GM12865 (cell line): Measurements from ENCODE around the gene NMRK2.
"Not testable (repeated sequence)": the region's sequence is repeated elsewhere in the genome, so short reads cannot be mapped to it uniquely, and the experiment has no call there.

Experiments
- DNase-seq: peaks from one replicate; pipeline ENCODE4 v3.0.0; 2010; ENCODE audit warnings: low read depth
- H3K4me3 ChIP-seq: 2 replicates; pipeline ENCODE4 v1.5.1; 2011; ENCODE audit warnings: mild to moderate bottlenecking, low read depth, low read length, control low read depth
- CTCF ChIP-seq: IDR thresholded peaks from 2 replicates; pipeline ENCODE4 v1.5.1; 2011; ENCODE audit warnings: low read length, control low read depth, low read depth, inconsistent platforms; ENCODE audit not compliant: insufficient read depth; ENCODE audit errors: missing control alignments

The NMRK2 gene

GRCh38 chr19:3914199-3914598, 18.7 kb upstream of the NMRK2 start:
- no peak for TF ChIP-seq CTCF
- DNase-seq: no peak
- H3K4me3 ChIP-seq: no peak overlapping the region

GRCh38 chr19:3916033-3916432, 16.8 kb upstream of the NMRK2 start:
- no peak overlapping the region for H3K4me3 ChIP-seq
- TF ChIP-seq CTCF: no peak
- DNase-seq: no peak

GRCh38 chr19:3919793-3920192, 13.1 kb upstream of the NMRK2 start:
- no peak for TF ChIP-seq CTCF
- H3K4me3 ChIP-seq: no peak overlapping the region

GRCh38 chr19:3923096-3923758, 9.6 kb upstream of the NMRK2 start:
- TF ChIP-seq CTCF: no peak
- H3K4me3 ChIP-seq: no peak overlapping the region
- DNase-seq: no peak

More at GRCh38 chr19:3919793-3920192, 13.1 kb upstream of the NMRK2 start:
- DNase-seq: no peak

- DNase-seq: no peak
- TF ChIP-seq CTCF: no peak
- no peak overlapping the region for H3K4me3 ChIP-seq
Measured at GRCh38 chr19:3923912-3924311, 9.0 kb upstream of the NMRK2 start.

- H3K4me3 ChIP-seq: no peak overlapping the region
- TF ChIP-seq CTCF: no peak
- no peak for DNase-seq
Measured at GRCh38 chr19:3931041-3931440, 1.8 kb upstream of the NMRK2 start.

- no peak for DNase-seq
Measured at GRCh38 chr19:3936506-3937442, 3.9 kb downstream of the NMRK2 start.

GRCh38 chr19:3938300-3938950, 5.6 kb downstream of the NMRK2 start:
- not testable (repeated sequence) for DNase-seq, H3K4me3 ChIP-seq

More at GRCh38 chr19:3936506-3937442, 3.9 kb downstream of the NMRK2 start:
- no peak for TF ChIP-seq CTCF
- H3K4me3 ChIP-seq: no peak overlapping the region
